ENCODE measurements around the gene ELMOD3. TPM values are rescaled to one million over a fixed set of nuclear protein-coding genes. Genes with fewer than 3 reads are reported as not detected.

ELMOD3 gene
- total RNA-seq, 1 experiment from 2014 or later, result 10.3 TPM

GRCh38 chr2:85376291-85377065, 21.9 kb downstream of the ELMOD3 start:
- Mint-ChIP-seq H3K4me3 (ENCODE audit: unreplicated experiment) (no peak overlapping the region), H3K4me1 (ENCODE audit: low read depth, unreplicated experiment) (no peaks in the 10 kb centered on the region), H3K27me3 (ENCODE audit: insufficient read depth, unreplicated experiment) (no peaks in the 10 kb centered on the region), H3K27ac (ENCODE audit: unreplicated experiment) (no peak overlapping the region), H3K9me3 (ENCODE audit: unreplicated experiment) (no peaks in the 10 kb centered on the region), H3K36me3 (ENCODE audit: insufficient read depth, unreplicated experiment) (no peaks in the 10 kb centered on the region)
- Histone ChIP-seq H3K36me3 (ENCODE audit: control insufficient read depth, insufficient read depth, low read length) (no peaks in the 10 kb centered on the region), H3K9me3 (no peaks in the 10 kb centered on the region), H3K27me3 (replicated peaks; ENCODE audit: control insufficient read depth, insufficient read depth, low read length) (no peaks in the 10 kb centered on the region), H3K4me3 (ENCODE audit: low read depth, low read length) (no peak overlapping the region), H3K4me1 (no peaks in the 10 kb centered on the region)
- no TSS peak for BruUV-seq (replicated peaks)
- CTCF ChIA-PET, result no interaction called here
- POLR2A ChIA-PET, result no interaction called here
- TF ChIP-seq, protein P1, sequence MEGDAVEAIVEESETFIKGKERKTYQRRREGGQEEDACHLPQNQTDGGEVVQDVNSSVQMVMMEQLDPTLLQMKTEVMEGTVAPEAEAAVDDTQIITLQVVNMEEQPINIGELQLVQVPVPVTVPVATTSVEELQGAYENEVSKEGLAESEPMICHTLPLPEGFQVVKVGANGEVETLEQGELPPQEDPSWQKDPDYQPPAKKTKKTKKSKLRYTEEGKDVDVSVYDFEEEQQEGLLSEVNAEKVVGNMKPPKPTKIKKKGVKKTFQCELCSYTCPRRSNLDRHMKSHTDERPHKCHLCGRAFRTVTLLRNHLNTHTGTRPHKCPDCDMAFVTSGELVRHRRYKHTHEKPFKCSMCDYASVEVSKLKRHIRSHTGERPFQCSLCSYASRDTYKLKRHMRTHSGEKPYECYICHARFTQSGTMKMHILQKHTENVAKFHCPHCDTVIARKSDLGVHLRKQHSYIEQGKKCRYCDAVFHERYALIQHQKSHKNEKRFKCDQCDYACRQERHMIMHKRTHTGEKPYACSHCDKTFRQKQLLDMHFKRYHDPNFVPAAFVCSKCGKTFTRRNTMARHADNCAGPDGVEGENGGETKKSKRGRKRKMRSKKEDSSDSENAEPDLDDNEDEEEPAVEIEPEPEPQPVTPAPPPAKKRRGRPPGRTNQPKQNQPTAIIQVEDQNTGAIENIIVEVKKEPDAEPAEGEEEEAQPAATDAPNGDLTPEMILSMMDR (IDR thresholded peaks at IDR 0.05; ENCODE audit: insufficient read depth in 1 of 2, low read depth in 1 of 2, low read length in 1 of 2, severe bottlenecking in 1 of 2, unreplicated experiment in 1 of 2), result no peak
- intact Hi-C loops (cut with micrococcal nuclease; ENCODE audit: unreplicated experiment), result no loop called here
- peak in 1 of 2 experiments; percentile 23 for DNase-seq

- Mint-ChIP-seq H3K9me3 (ENCODE audit: unreplicated experiment) (no peaks in the 10 kb centered on the region), H3K4me3 (ENCODE audit: unreplicated experiment) (no peak overlapping the region), H3K36me3 (ENCODE audit: insufficient read depth, unreplicated experiment) (no peaks in the 10 kb centered on the region), H3K4me1 (ENCODE audit: low read depth, unreplicated experiment) (no peaks in the 10 kb centered on the region), H3K27ac (ENCODE audit: unreplicated experiment) (no peak overlapping the region), H3K27me3 (ENCODE audit: insufficient read depth, unreplicated experiment) (no peaks in the 10 kb centered on the region)
- TF ChIP-seq, protein P1 (IDR thresholded peaks at IDR 0.05; ENCODE audit: insufficient read depth in 1 of 2, low read depth in 1 of 2, low read length in 1 of 2, severe bottlenecking in 1 of 2, unreplicated experiment in 1 of 2), result no peak
- CTCF ChIA-PET, result interaction anchor here (0.7 kb wide), 1 partner anchor 175 kb away, joined by 3 read pairs; no protein-coding TSS in a partner anchor
- Histone ChIP-seq H3K4me3 (ENCODE audit: low read depth, low read length) (no peak overlapping the region), H3K36me3 (ENCODE audit: control insufficient read depth, insufficient read depth, low read length) (no peaks in the 10 kb centered on the region), H3K9me3 (no peaks in the 10 kb centered on the region), H3K4me1 (no peaks in the 10 kb centered on the region), H3K27me3 (replicated peaks; ENCODE audit: control insufficient read depth, insufficient read depth, low read length) (no peaks in the 10 kb centered on the region)
- DNase-seq, result peak in 1 of 2 experiments; percentile 20
- no TSS peak for BruUV-seq (replicated peaks)
- POLR2A ChIA-PET, result no interaction called here
- intact Hi-C loops (cut with micrococcal nuclease; ENCODE audit: unreplicated experiment), result no loop called here
Observed at GRCh38 chr2:85377083-85377482, 22.5 kb downstream of the ELMOD3 start.

DNA sequence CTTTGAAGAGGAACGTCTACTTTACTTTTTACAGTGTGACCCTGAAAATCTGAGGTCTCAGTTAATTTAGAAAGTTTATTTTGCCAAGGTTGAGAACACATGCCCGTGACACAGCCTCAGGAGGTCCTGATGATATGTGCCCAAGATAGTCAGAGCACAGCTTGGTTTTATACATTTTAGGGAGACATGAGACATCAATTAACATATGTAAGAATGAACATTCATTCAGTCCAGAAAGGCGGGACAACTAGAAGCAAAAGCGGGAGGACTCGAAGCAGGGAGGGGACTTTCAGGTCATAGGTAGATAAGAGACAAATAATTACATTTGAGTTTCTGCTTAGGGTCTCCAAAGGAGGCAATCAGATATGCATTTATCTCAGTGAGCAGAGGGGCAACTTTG, 23.7 kb downstream of the ELMOD3 start:
- H3K36me3 Mint-ChIP-seq (ENCODE audit: insufficient read depth, unreplicated experiment), result no peaks in the 10 kb centered on the region
- H3K36me3 ChIP-seq (ENCODE audit: control insufficient read depth, insufficient read depth, low read length), result no peaks in the 10 kb centered on the region
- H3K4me3 ChIP-seq (ENCODE audit: low read depth, low read length), result no peak overlapping the region
- TF ChIP-seq, protein P1 (IDR thresholded peaks at IDR 0.05; ENCODE audit: insufficient read depth in 1 of 2, low read depth in 1 of 2, low read length in 1 of 2, severe bottlenecking in 1 of 2, unreplicated experiment in 1 of 2), result no peak
- ChIA-PET POLR2A (no interaction called here), CTCF (no interaction called here)
- H3K4me3 Mint-ChIP-seq (ENCODE audit: unreplicated experiment), result no peak overlapping the region
- no peaks in the 10 kb centered on the region for H3K27me3 ChIP-seq (replicated peaks; ENCODE audit: control insufficient read depth, insufficient read depth, low read length)
- no peaks in the 10 kb centered on the region for H3K27me3 Mint-ChIP-seq (ENCODE audit: insufficient read depth, unreplicated experiment)
- H3K4me1 Mint-ChIP-seq (ENCODE audit: low read depth, unreplicated experiment), result no peaks in the 10 kb centered on the region
- H3K4me1 ChIP-seq, result no peaks in the 10 kb centered on the region
- no peak overlapping the region for H3K27ac Mint-ChIP-seq (ENCODE audit: unreplicated experiment)
- intact Hi-C loops (cut with micrococcal nuclease; ENCODE audit: unreplicated experiment), result no loop called here
- no peaks in the 10 kb centered on the region for H3K9me3 Mint-ChIP-seq (ENCODE audit: unreplicated experiment)
- BruUV-seq (replicated peaks), result no TSS peak
- no peak for DNase-seq
- no peaks in the 10 kb centered on the region for H3K9me3 ChIP-seq

Data from Caco-2 (cell line).